GM18505 (cell line): ENCODE results near the gene BANF1.
"Not testable (repeated sequence)": the region's sequence is repeated elsewhere in the genome, so short reads cannot be mapped to it uniquely, and the experiment has no call there.

Experiments
- ATAC-seq: cut with Tn5 transposase; IDR thresholded peaks from one replicate; pipeline ENCODE4 v1.9.1; 2021; ENCODE audit not compliant: unreplicated experiment
- POLR2A ChIP-seq: IDR thresholded peaks from 4 replicates; pipeline ENCODE4 v1.6.1; 2011; ENCODE audit warnings: borderline replicate concordance; ENCODE audit not compliant: insufficient read depth, insufficient read length; ENCODE audit errors: extremely low read depth

The BANF1 gene

DNA sequence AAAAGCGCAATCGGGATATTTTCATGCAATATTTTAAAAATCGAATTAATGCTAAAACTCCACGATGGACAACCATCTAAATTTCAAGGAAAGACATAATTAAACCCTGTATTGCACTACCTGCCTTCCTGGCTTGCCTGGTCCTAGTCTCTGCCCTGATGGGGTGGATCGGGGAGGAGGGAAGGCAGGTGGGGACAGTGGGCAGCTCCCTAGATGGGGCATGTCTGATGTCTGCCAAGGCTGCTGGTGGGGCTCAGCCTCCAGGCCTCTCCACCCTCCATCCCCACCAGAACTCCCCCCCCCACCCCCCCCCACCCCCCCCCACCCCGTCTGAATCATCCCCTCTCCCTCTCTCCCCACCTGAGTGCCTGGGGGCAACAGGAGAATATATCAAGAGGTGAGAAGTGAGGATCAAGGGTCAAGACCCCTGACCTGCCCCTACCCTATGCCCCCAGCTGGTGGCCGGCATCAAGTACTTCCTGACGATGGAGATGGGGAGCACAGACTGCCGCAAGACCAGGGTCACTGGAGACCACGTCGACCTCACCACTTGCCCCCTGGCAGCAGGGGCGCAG, 10.2 kb downstream of the BANF1 start:
- no peak for ATAC-seq
- no peak for TF ChIP-seq POLR2A

DNA sequence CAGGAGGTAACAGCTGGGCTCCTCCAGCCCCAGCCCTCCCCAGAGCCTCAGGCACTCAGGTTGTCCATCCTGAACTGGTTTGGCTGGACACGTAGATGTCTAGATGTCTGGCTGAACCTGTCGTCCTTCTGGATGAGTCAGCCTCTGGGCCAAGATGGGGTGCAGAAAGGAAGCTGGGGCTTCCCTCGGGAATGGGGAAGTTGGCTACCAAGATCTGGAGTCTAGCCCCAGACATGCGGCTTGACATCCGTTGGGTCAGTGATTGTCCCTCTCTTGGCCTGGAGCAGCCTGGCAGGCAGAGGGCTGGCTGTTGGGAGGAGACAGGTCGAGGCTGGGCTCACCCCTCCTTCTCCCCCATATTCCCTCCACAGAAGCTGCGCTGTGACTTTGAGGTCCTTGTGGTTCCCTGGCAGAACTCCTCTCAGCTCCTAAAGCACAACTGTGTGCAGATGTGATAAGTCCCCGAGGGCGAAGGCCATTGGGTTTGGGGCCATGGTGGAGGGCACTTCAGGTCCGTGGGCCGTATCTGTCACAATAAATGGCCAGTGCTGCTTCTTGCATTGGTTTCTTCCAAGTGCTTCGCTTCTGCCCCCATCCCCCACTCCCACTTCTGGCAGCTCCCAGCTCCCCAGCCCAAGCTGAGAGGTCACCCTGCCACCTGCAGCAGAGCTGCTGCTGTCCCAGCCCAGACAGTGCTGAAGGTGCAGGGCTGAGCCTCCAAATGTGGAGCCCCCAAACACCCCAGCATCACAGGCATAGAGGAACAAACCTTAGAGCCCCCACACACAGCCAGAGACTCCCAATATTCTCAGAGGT, 10.9 kb downstream of the BANF1 start:
- no peak for ATAC-seq
- no peak for TF ChIP-seq POLR2A

DNA sequence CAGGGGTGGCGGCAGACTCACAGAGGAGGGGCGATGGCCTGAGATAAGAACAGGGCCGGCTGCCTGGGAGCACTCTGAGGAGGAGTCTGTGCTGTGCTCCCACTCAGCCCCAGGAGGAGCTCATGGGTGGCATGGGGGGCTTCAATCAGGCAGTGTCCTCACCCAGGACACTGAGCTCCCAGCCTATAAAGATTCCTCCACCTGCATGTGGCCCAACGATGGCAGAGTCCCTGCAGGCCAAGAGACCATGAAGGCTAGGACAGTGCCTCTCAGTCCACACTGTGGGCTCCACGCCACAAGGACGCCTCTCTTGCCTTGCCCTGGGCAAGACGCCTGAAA, 11.4 kb downstream of the BANF1 start:
- TF ChIP-seq POLR2A = no peak
- no peak for ATAC-seq

DNA sequence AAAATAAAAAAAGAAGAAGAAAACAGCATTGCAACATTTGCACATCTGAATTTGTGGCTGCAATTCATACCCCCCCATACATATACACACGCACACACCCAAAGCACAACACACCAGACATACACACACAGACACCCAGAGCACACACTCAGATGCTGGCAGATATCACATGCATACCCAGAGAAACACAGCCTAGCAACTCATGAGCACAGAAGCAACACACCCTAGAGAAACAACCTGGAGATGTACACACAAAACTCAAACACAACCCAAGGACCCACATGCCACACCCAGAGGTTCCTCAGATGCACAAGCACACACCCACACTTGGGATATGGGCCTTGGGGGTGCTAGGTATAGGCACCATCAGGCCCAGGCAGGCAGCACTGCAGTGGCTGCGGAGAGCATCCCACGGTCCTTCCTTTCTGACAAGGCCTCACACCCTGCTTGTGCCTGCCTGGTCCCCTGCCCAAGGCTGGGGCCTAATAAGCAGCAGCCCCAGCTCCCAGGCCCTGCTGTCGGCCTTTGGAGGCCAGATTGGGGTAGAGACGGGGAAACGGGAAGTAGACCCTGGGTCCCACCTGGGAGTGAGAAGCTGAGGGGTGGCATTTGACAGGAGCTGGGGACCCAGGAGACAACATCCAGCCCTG, 12.6 kb downstream of the BANF1 start:
- ATAC-seq = no peak
- no peak for TF ChIP-seq POLR2A

DNA sequence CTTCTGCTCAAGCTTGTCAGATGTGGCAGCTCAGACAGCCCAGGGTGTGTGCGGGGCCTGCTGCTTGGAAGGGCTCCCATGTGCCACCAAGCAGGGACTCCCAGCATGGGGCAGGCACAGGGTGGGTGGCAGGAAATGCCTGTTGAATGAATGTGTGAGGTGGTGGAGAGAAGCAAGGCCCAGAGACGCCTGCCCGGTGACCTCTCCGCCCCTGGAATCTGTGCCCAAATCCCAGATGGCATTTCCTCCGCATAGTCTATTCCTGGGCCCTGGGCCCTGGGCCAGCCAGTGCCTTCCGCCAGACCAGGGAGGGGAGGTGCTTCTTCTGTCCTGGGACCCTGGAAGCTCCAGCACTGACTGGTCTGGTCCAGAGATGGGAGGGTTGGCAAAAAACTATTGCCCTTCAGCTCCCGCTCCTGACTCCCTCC, 13.2 kb downstream of the BANF1 start:
- no peak for ATAC-seq
- no peak for TF ChIP-seq POLR2A

DNA sequence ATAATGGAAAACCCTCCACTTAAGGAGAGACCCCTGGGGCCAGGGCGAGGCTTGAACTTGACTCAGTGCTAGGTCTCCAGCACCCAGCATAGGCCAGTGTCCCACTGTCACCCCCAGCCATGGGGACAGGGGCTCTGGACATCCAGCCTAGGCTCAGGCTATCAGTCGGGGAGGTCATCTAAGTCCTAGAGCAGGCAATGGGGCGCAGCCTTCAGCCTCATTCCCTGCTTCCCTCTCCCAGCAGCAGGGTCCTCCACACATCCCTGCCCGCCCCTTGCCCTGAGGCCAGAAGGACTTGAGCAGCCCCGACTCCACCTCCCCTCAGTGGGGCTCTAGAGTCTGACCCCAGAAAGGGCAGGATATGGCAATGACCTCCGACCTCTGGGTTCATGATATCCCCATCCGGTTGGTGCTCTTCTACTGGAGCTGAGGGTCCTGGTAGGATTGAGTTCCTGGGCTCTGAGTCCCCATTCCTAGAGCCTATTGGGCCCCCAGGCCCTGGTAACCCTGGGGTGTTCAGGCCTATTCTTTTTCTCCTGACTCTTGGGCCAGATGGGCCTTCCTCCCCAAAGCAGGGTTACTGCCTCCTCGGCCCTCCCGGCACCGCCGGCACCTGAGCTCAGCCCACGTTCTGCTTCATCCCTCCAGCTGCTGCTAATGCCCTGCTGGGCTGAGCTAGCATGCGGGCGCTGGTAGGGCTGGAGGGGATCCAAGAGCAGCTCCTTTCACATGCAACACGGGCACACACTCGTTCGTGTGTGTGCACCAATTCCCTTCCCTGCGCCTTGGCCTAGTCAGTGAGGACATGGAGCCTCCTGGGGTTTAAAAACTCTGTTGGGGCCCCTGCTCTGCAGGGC, 13.9 kb downstream of the BANF1 start:
- no peak for ATAC-seq
- TF ChIP-seq POLR2A = no peak

DNA sequence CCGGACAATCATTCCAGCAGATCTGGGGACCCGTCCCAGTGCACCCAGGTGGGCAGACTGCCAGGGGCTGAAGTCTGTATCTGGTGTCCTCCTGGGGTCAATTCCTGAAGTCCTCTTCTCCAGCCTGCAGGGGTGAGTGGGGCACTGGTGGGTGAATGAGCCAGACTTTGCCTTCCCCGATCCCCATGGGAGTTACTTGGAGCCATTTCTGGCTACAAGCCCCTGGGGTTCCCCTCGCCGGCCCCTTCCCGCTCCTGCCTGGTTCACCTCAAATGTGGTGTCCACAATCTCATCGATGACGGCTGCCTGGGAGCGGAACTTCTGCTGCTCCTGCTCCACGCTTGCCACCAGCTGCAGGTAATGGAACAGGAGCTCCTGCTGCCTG, 14.5 kb downstream of the BANF1 start:
- ATAC-seq = no peak
- no peak for TF ChIP-seq POLR2A

DNA sequence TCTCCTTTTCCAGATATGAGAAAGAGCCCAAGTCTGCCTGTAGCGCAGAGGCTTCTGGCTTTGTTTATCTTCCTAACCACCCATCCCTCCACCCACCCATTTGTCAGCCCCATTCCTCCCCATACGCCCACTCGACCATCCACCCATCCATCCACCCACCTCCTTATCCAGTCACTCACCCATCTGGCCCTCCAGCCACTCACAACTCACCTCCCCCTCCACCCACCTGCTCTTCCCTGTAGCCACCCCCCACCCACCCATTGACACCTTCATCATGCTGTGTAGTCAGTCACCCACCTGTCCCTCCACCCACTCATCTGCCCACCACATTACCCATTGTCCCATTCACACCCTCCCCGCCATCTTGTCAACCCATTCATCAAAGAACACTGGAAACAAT, 15.0 kb downstream of the BANF1 start:
- ATAC-seq = no peak
- no peak for TF ChIP-seq POLR2A

DNA sequence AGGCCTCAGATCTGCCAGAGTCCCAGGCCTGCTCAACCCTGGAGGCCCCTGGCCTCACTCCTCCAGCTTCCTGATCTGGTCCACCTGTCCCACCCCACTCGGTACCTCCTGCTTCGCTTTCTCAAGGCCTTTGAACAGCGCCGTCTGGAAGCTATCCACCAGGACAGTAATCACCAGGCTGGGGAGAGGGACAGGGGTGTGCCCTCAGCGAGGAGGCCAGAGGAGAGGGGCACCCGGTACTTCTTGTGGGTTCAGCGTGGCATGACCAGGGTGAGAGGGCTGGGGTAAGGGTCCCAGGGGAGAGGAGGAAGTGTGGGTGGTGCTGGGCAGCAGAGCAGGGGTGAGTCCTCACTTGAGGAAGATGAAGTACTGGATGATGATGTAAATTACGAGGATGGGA, 17.9 kb downstream of the BANF1 start:
- no peak for ATAC-seq

DNA sequence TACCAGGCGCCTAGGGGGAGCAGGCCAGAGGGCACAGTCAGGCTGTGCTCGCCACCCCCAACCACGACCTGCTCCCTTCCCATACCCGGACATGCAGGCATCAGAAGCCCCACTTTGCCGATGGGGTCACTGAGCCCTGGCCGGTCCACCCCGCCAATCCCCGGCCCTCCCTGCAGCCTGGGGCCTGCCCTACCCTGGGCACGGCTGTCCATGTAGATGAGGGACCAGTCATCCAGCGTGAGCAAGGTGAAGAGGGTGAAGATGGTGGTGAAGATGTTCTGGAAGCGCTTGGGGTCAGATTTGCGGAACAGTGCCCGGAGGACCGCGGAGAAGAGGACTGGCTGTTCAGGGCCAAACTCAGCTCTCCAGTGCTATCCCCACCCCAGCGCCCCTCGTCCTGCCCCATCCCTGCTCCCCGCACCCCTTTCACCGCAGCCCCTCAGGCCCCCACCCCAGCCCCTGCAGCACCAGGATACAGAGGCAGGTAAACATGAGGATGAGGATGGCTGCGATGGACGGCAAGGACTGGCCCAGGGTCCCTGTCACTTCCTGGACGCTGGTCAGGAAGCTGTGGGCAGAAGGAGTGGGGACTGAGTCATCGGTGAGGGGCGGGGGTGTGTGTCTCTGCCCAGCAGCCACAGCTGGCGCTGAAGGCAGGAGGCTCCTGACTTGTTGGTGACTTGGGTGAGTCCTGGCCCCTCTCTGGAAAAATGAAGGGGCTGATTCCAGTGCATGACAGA, 18.5 kb downstream of the BANF1 start:
- ATAC-seq = no peak
- TF ChIP-seq POLR2A = no peak

More for the DNA sequence above, 17.9 kb downstream of the BANF1 start:
- TF ChIP-seq POLR2A = no peak

DNA sequence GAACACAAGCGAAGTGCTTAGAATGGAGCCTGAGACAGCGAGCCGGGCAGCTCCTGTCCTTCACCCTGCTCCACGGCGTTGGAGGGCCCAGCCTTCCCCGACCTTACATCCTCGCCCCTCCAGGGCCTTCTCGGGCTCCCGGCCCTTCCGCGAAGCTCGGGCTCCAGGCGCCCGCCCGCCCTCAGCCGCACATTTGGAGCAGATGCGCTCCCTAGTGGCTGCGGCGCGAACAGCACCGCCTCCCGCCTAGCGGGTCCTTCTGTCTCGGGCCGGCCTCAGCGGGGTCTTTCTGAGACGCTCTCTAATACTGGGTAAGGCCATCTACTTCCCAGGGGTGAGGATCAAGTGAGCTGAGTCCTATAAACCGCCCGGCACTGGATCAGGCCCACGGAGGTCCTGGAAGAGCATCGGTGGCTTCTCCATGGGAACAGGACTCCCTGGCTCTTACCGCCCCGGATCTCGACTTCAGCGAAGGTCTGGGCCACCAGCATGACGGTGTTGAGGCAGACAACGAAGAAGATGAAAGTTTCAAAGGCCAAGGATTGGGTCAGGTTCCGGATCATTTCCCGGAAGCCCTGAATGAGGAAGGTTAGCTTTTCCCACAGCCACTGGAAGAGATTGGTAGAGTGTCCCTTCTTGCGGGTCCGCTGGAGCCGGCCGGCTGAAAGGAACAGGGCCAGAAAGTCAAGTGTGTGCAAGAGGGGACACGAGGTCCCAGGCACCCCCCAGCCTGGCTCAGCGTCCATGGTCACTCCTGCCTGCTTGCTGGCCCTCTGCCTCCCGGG, 20.3 kb downstream of the BANF1 start:
- TF ChIP-seq POLR2A = no peak
- ATAC-seq = no peak

DNA sequence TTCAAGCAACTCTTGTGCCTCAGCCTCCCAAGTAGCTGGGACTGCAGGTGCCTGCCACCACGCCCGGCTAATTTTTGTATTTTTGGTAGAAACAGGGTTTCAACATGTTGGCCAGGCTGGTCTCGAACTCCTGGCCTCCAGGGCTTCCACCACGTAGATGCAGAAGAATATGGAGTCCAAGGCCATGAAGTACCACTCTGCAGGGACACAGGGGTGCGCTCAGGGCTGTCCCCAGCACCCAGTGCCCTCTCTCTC, 20.8 kb downstream of the BANF1 start:
- ATAC-seq = not testable (repeated sequence)
